Uterus (tissue), 4 donors: ENCODE measurements around the gene KLHL8. TPM values are rescaled to one million over a fixed set of nuclear protein-coding genes. Genes with fewer than 3 reads are reported as not detected.

ENCODE experiments used
- DNase-seq, 2 donors: peaks; one replicate each; pipeline ENCODE4 v3.0.0-alpha.2; 2019 to 2020
- H3K27ac ChIP-seq, 2 donors: fragments of 200-600 bp; sonication (generic); 1 replicate in 1 of 2; 2 replicates in 1 of 2; pipeline ENCODE4 v1.5.1; 2016 to 2018
- H3K27me3 ChIP-seq, 2 donors: fragments of 200-600 bp; sonication (generic); one replicate each; pipeline ENCODE4 v1.5.1; 2018 to 2019; ENCODE audit warnings: control low read depth in 1 of 2
- H3K36me3 ChIP-seq, 2 donors: fragments of 200-600 bp; sonication (generic); one replicate each; pipeline ENCODE4 v1.5.1; 2019; ENCODE audit warnings: control low read depth in 1 of 2
- H3K4me1 ChIP-seq, 2 donors: fragments of 200-600 bp; sonication (generic); one replicate each; pipeline ENCODE4 v1.5.1; 2018 to 2019; ENCODE audit warnings: control low read depth in 1 of 2
- H3K4me3 ChIP-seq, 2 donors: fragments of 200-600 bp; sonication (generic); 1 replicate in 1 of 2; 2 replicates in 1 of 2; pipeline ENCODE4 v1.5.1; 2018 to 2019; ENCODE audit warnings: mild to moderate bottlenecking in 1 of 2
- H3K9me3 ChIP-seq, 2 donors: fragments of 200-600 bp; sonication (generic); one replicate each; pipeline ENCODE4 v1.5.1; 2019; ENCODE audit warnings: control low read depth in 1 of 2
- CTCF ChIP-seq, 4 experiments: fragments of 200-600 bp in 2 of 4; fragments of 450-650 bp in 2 of 4; sonication (generic) in 2 of 4; IDR thresholded peaks; one replicate each; pipeline ENCODE4 v1.5.1; 2016 to 2019; ENCODE audit warnings: antibody characterized with exemption in 4 of 4, mild to moderate bottlenecking in 2 of 4, moderate library complexity in 1 of 4
- POLR2A ChIP-seq, 2 donors: fragments of 450-650 bp; IDR thresholded peaks; one replicate each; pipeline ENCODE4 v1.6.1; 2016; ENCODE audit warnings: antibody characterized with exemption in 2 of 2, mild to moderate bottlenecking in 1 of 2, moderate library complexity in 1 of 2
- intact Hi-C: fragments of 100-400 bp; cut with DNase I; formaldehyde crosslinking; loops from one replicate; pipeline ENCODE4 v1.15.1; 2023; ENCODE audit warnings: low total_unique reads
- total RNA-seq, 4 donors: library from RNA; depleted of rRNA in 3 of 4; stranded (reverse); fragments of >200 nt in 3 of 4; gene quantifications; one replicate each; pipeline versions ENCODE4 v1.1.0 to v1.2.4, GENCODE V29; 2014 to 2023
- donor health status: DM: yes; HTN: yes; CAD: no.

KLHL8 gene
- total RNA-seq, 4 donors from 2014 or later, result 10.0 to 31.8 (median 24.5) TPM

- no peaks in the 10 kb centered on the region for H3K27me3 ChIP-seq
- H3K27ac ChIP-seq, result no peak overlapping the region
- no peaks in the 10 kb centered on the region for H3K4me1 ChIP-seq
- H3K9me3 ChIP-seq, result no peaks in the 10 kb centered on the region
- intact Hi-C loops, result no loop called here
- H3K36me3 ChIP-seq, result no peaks in the 10 kb centered on the region
- TF ChIP-seq POLR2A (IDR thresholded peaks at IDR 0.05), result no peak
- no peak for TF ChIP-seq CTCF (IDR thresholded peaks at IDR 0.05)
- H3K4me3 ChIP-seq, result no peak overlapping the region
- DNase-seq, result no peak
Measured at GRCh38 chr4:87141428-87141827, 79.0 kb downstream of the KLHL8 start.

GRCh38 chr4:87134122-87134521, 86.3 kb downstream of the KLHL8 start:
- Histone ChIP-seq H3K9me3 (no peaks in the 10 kb centered on the region), H3K4me1 (no peaks in the 10 kb centered on the region), H3K36me3 (no peaks in the 10 kb centered on the region), H3K27me3 (no peaks in the 10 kb centered on the region), H3K27ac (no peak overlapping the region), H3K4me3 (no peak overlapping the region)
- intact Hi-C loops, result no loop called here
- DNase-seq, result no peak
- TF ChIP-seq POLR2A (IDR thresholded peaks at IDR 0.05), result no peak
- no peak for TF ChIP-seq CTCF (IDR thresholded peaks at IDR 0.05)

- Histone ChIP-seq H3K36me3 (no peaks in the 10 kb centered on the region), H3K4me3 (no peak overlapping the region), H3K4me1 (no peaks in the 10 kb centered on the region), H3K27me3 (no peaks in the 10 kb centered on the region), H3K9me3 (no peaks in the 10 kb centered on the region), H3K27ac (no peak overlapping the region)
- TF ChIP-seq CTCF (IDR thresholded peaks at IDR 0.05) (no peak), POLR2A (IDR thresholded peaks at IDR 0.05) (no peak)
- no peak for DNase-seq
- intact Hi-C loops, result no loop called here
Measured at GRCh38 chr4:87133183-87133582, 87.2 kb downstream of the KLHL8 start.

DNA sequence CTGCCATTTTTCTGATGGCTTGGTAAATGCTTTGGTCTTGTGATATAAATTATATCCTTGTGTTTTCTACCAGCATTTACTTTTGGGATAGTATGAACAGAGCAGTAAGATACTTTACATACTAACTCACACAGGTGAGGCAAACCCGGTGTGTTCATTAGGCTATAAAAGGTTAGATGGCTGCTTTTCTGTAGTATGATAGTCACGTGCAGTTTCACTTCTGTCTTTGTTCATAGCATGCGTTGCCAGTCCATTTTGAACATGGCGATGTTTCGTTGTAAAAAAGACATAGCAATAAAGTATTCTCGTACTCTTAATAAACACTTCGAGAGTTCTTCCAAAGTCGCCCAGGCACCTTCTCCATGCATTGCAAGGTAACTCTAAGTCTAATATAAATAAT, 88.4 kb downstream of the KLHL8 start:
- TF ChIP-seq CTCF (IDR thresholded peaks at IDR 0.05) (no peak), POLR2A (IDR thresholded peaks at IDR 0.05) (no peak)
- H3K36me3 ChIP-seq, result no peaks in the 10 kb centered on the region
- no peak overlapping the region for H3K27ac ChIP-seq

DNA sequence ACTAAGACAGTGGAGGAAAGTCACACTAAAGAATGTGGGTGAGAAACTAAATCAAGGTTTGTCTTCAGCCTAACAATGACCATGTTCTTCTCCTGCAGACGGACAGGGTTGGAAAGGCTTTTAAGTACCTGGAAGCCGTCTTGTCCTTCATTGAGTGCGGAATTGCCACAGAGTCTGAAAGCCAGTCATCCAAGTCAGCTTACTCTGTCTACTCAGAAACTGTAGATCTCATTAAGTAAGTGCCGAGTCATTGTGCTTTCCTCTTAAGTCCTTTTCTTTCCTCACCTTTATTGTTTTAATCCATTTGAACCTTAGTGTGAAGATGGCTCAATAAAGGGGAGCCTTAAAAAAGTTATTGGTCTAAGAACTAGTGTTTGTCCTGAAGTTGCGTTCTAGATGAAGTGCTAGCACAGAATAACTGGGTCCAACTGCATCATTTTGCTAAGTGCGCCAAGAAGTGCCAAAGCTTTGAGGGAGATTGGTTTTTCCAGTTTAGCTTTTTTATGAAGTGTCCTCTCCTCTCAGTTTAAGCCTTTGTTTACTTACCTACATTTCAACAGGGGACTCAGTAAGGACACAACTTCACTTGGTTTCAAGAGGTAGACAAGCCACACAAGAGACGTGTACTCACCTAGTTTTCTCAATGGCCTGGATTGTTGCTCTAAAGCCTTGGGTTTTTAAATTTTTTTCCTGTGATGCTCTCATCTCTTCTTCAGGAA, 89.3 kb downstream of the KLHL8 start:
- intact Hi-C loops, result no loop called here
- H3K36me3 ChIP-seq, result no peaks in the 10 kb centered on the region

More for the DNA sequence above, 88.4 kb downstream of the KLHL8 start:
- intact Hi-C loops, result no loop called here
- Histone ChIP-seq H3K4me3 (no peak overlapping the region), H3K27me3 (no peaks in the 10 kb centered on the region), H3K9me3 (no peaks in the 10 kb centered on the region), H3K4me1 (no peaks in the 10 kb centered on the region)
- DNase-seq, result no peak

More for the DNA sequence above, 89.3 kb downstream of the KLHL8 start:
- no peaks in the 10 kb centered on the region for H3K4me1 ChIP-seq
- H3K4me3 ChIP-seq, result no peak overlapping the region
- no peaks in the 10 kb centered on the region for H3K27me3 ChIP-seq
- no peak overlapping the region for H3K27ac ChIP-seq
- no peak for DNase-seq
- no peaks in the 10 kb centered on the region for H3K9me3 ChIP-seq
- no peak for TF ChIP-seq CTCF (IDR thresholded peaks at IDR 0.05)
- TF ChIP-seq POLR2A (IDR thresholded peaks at IDR 0.05), result no peak
